NCI-H774 (cell line): ENCODE data around the gene FRAT1.
"Not testable (repeated sequence)": the region's sequence is repeated elsewhere in the genome, so short reads cannot be mapped to it uniquely, and the experiment has no call there.

Source experiments
- DNase-seq: peaks from one replicate; lab custom pipeline; 2025; lab: John Stamatoyannopoulos, UW

FRAT1 gene

GRCh38 chr10:97334370-97335175 lies 15.5 kb downstream of the FRAT1 start, which contains the start of gene FRAT2:
FRAT2 (minus strand) TSS chr10:97334729; CDS start chr10:97334572, 157 bp downstream.
- DNase-seq = peak; percentile 64

- DNase-seq = no peak
Observed at GRCh38 chr10:97335188-97335619, 16.1 kb downstream of the FRAT1 start.

GRCh38 chr10:97336006-97336405 lies 16.9 kb downstream of the FRAT1 start:
- no peak for DNase-seq

- DNase-seq = no peak
Observed at GRCh38 chr10:97336446-97336845, 17.4 kb downstream of the FRAT1 start.

- DNase-seq = no peak
Observed at GRCh38 chr10:97336942-97337831, 18.1 kb downstream of the FRAT1 start.

GRCh38 chr10:97338041-97338440 lies 19.0 kb downstream of the FRAT1 start:
- no peak for DNase-seq

GRCh38 chr10:97341416-97341815 lies 22.3 kb downstream of the FRAT1 start:
- no peak for DNase-seq

- DNase-seq = not testable (repeated sequence)
Observed at GRCh38 chr10:97343664-97344063, 24.6 kb downstream of the FRAT1 start.

GRCh38 chr10:97347317-97347716 lies 28.2 kb downstream of the FRAT1 start:
- DNase-seq = no peak

- no peak for DNase-seq
Observed at GRCh38 chr10:97349752-97350513, 30.9 kb downstream of the FRAT1 start.

GRCh38 chr10:97353945-97354344 lies 34.9 kb downstream of the FRAT1 start:
- DNase-seq = no peak

- no peak for DNase-seq
Observed at GRCh38 chr10:97355571-97355975, 36.5 kb downstream of the FRAT1 start.

GRCh38 chr10:97356318-97356914 lies 37.3 kb downstream of the FRAT1 start:
- DNase-seq = no peak

- DNase-seq = no peak
Observed at GRCh38 chr10:97356918-97357317, 37.8 kb downstream of the FRAT1 start.

GRCh38 chr10:97358349-97358748 lies 39.3 kb downstream of the FRAT1 start:
- no peak for DNase-seq

GRCh38 chr10:97358781-97359180 lies 39.7 kb downstream of the FRAT1 start:
- no peak for DNase-seq

- no peak for DNase-seq
Observed at GRCh38 chr10:97360705-97361536, 41.9 kb downstream of the FRAT1 start.

GRCh38 chr10:97361537-97361901 lies 42.4 kb downstream of the FRAT1 start:
- DNase-seq = no peak

GRCh38 chr10:97362310-97363033 lies 43.4 kb downstream of the FRAT1 start:
- DNase-seq = no peak

- DNase-seq = no peak
Observed at GRCh38 chr10:97363071-97363470, 44.0 kb downstream of the FRAT1 start.
